ENCODE data around the gene SPPL2B. TPM values are rescaled to one million over a fixed set of nuclear protein-coding genes. Genes with fewer than 3 reads are reported as not detected.

SPPL2B gene
- total RNA-seq, 1 donor: 32.6 TPM

- peak; percentile 57 for TF ChIP-seq CTCF (IDR thresholded peaks at IDR 0.05; ENCODE audit: extremely low read depth, low read depth, low read length)
- peak overlapping the region; percentile 60 for H2AFZ ChIP-seq (ENCODE audit: low read length)
- peak overlapping the region; percentile 34 for H3K4me3 ChIP-seq (ENCODE audit: insufficient read depth, low read length)
- H3K79me2 ChIP-seq (ENCODE audit: insufficient read depth, low read length): no peaks in the 10 kb centered on the region
- peak overlapping the region; percentile 66 for H3K4me2 ChIP-seq (ENCODE audit: insufficient read depth, low read length)
- H3K27me3 ChIP-seq (ENCODE audit: insufficient read depth, low read length): peaks cover 2% of the 10 kb centered on the region
- no peaks in the 10 kb centered on the region for H4K20me1 ChIP-seq (ENCODE audit: insufficient read depth, low read length)
- H3K4me1 ChIP-seq (ENCODE audit: insufficient read depth, low read length): peaks cover 7% of the 10 kb centered on the region
- H3K36me3 ChIP-seq (ENCODE audit: insufficient read depth, low read length): no peaks in the 10 kb centered on the region
- H3K9me3 ChIP-seq (ENCODE audit: low read depth, low read length): no peaks in the 10 kb centered on the region
- DNase-seq (ENCODE audit: insufficient read length, low spot score, missing footprints): peak; percentile 98
- H3K27ac ChIP-seq (ENCODE audit: low read depth, low read length): no peak overlapping the region
These were observed 12.6 kb upstream of the SPPL2B start for GRCh38 chr19:2315818-2316353.

GRCh38 chr19:2317300-2317699 is 11.2 kb upstream of the SPPL2B start:
- Histone ChIP-seq H4K20me1 (ENCODE audit: insufficient read depth, low read length) (no peaks in the 10 kb centered on the region), H3K27me3 (ENCODE audit: insufficient read depth, low read length) (peaks cover 2% of the 10 kb centered on the region), H3K9me3 (ENCODE audit: low read depth, low read length) (no peaks in the 10 kb centered on the region), H3K36me3 (ENCODE audit: insufficient read depth, low read length) (peaks cover 4% of the 10 kb centered on the region), H2AFZ (ENCODE audit: low read length) (no peak overlapping the region), H3K27ac (ENCODE audit: low read depth, low read length) (no peak overlapping the region), H3K4me3 (ENCODE audit: insufficient read depth, low read length) (no peak overlapping the region), H3K4me2 (ENCODE audit: insufficient read depth, low read length) (no peak overlapping the region), H3K4me1 (ENCODE audit: insufficient read depth, low read length) (peaks cover 7% of the 10 kb centered on the region), H3K79me2 (ENCODE audit: insufficient read depth, low read length) (no peaks in the 10 kb centered on the region)
- no peak for DNase-seq (ENCODE audit: insufficient read length, low spot score, missing footprints)
- no peak for TF ChIP-seq CTCF (IDR thresholded peaks at IDR 0.05; ENCODE audit: extremely low read depth, low read depth, low read length)

- Histone ChIP-seq H3K4me2 (ENCODE audit: insufficient read depth, low read length) (no peak overlapping the region), H4K20me1 (ENCODE audit: insufficient read depth, low read length) (no peaks in the 10 kb centered on the region), H3K4me1 (ENCODE audit: insufficient read depth, low read length) (peaks cover 7% of the 10 kb centered on the region), H3K79me2 (ENCODE audit: insufficient read depth, low read length) (no peaks in the 10 kb centered on the region), H3K9me3 (ENCODE audit: low read depth, low read length) (no peaks in the 10 kb centered on the region), H3K36me3 (ENCODE audit: insufficient read depth, low read length) (peaks cover 4% of the 10 kb centered on the region), H3K27ac (ENCODE audit: low read depth, low read length) (no peak overlapping the region), H3K27me3 (ENCODE audit: insufficient read depth, low read length) (peaks cover 2% of the 10 kb centered on the region), H2AFZ (ENCODE audit: low read length) (no peak overlapping the region), H3K4me3 (ENCODE audit: insufficient read depth, low read length) (no peak overlapping the region)
- DNase-seq (ENCODE audit: insufficient read length, low spot score, missing footprints): no peak
- no peak for TF ChIP-seq CTCF (IDR thresholded peaks at IDR 0.05; ENCODE audit: extremely low read depth, low read depth, low read length)
These were observed 10.7 kb upstream of the SPPL2B start for GRCh38 chr19:2317756-2318155.

GRCh38 chr19:2318923-2319322 is 9.6 kb upstream of the SPPL2B start:
- Histone ChIP-seq H3K4me2 (ENCODE audit: insufficient read depth, low read length) (no peak overlapping the region), H3K9me3 (ENCODE audit: low read depth, low read length) (no peaks in the 10 kb centered on the region), H3K36me3 (ENCODE audit: insufficient read depth, low read length) (peaks cover 4% of the 10 kb centered on the region), H4K20me1 (ENCODE audit: insufficient read depth, low read length) (no peaks in the 10 kb centered on the region), H3K4me1 (ENCODE audit: insufficient read depth, low read length) (peaks cover 7% of the 10 kb centered on the region), H2AFZ (ENCODE audit: low read length) (no peak overlapping the region), H3K27me3 (ENCODE audit: insufficient read depth, low read length) (no peaks in the 10 kb centered on the region), H3K27ac (ENCODE audit: low read depth, low read length) (no peak overlapping the region), H3K4me3 (ENCODE audit: insufficient read depth, low read length) (no peak overlapping the region), H3K79me2 (ENCODE audit: insufficient read depth, low read length) (no peaks in the 10 kb centered on the region)
- no peak for TF ChIP-seq CTCF (IDR thresholded peaks at IDR 0.05; ENCODE audit: extremely low read depth, low read depth, low read length)
- DNase-seq (ENCODE audit: insufficient read length, low spot score, missing footprints): no peak

Measured in osteoblast (primary cell).